Activated CD4-positive, alpha-beta T cell treated with anti-CD3 and anti-CD28 coated beads for 48 hours (primary cell): ENCODE results near the gene ARHGAP24.
"Not testable (repeated sequence)": the region's sequence is repeated elsewhere in the genome, so short reads cannot be mapped to it uniquely, and the experiment has no call there.

Experiments used
- DNase-seq: peaks from one replicate; pipeline ENCODE4 v3.0.0-alpha.2; 2020

The ARHGAP24 gene

GRCh38 chr4:85867271-85867670 lies 392.3 kb downstream of the ARHGAP24 start:
- DNase-seq = no peak

GRCh38 chr4:85869181-85869580 lies 394.2 kb downstream of the ARHGAP24 start:
- no peak for DNase-seq

DNA sequence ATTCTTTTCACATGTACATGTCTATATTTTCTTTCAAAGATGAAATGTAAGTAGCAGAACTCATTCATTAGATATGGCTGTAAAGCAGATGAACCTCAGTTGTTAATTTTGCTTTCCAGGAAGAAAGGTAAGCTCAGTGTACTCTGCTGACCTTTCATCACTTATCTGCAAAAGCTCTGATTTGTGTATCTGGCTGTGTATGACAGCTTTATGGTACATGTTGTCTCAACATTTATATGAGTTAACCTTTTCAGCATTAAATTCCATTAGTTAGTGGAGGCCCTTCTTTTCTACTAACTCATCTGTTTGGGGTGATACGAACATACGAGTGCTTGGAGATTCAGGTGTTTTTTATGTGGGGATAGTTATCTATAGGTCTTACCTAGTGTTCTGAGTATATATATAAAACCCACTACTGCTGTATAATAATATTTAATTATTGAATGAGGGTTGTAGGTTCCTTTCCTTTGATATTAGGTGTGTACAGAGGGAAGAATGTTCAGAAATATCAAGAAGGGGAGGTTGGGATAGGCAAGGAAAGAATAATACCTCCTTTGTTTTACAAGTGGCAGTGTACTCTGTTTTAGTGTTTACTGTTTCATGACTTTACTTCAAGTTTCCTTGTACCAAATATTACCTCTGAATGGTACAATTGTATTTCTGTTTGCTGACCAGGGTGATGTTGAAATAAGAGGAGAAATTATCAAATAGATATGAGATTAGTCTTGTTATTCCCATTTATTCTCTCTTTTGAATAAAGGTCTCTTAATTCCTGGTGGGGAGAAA lies 395.5 kb downstream of the ARHGAP24 start:
- DNase-seq = no peak

DNA sequence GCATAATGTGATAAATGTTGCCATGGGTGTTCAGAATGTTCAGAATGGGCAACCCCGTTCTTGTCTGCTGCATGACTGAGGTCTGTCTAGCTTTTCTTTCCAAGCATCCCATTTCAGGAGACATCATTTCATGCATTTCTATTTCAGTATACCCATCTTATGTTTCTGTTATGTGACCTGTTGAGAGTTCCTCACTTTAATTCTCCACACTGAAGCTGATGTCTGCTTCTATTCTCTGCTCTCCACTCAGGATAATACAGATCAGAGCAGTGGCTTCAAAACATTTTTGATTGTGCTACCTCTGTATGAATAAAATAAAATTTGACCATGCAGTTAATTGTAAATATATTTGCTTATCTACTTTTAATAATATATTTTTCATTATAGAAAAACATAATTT lies 398.6 kb downstream of the ARHGAP24 start:
- DNase-seq = no peak

DNA sequence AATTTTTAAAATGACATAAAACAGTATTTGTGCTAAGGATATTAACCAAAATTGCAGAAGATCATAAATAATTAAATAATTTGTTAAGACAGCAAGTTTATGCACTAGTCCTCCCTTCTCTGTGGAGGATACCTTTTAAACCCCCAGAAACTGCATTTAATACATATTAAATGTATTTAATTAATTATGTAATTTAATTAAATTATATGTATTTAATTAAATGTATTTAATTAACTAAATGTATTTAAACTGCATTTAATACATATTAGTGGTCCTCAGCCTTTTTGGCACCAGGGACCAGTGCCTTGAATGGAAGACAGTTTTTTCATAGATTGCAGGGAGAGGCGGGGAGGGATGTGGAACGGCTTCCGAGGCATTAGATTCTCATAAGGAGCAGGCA lies 404.6 kb downstream of the ARHGAP24 start:
- no peak for DNase-seq

- no peak for DNase-seq
Observed at GRCh38 chr4:85883180-85883579, 408.2 kb downstream of the ARHGAP24 start.

DNA sequence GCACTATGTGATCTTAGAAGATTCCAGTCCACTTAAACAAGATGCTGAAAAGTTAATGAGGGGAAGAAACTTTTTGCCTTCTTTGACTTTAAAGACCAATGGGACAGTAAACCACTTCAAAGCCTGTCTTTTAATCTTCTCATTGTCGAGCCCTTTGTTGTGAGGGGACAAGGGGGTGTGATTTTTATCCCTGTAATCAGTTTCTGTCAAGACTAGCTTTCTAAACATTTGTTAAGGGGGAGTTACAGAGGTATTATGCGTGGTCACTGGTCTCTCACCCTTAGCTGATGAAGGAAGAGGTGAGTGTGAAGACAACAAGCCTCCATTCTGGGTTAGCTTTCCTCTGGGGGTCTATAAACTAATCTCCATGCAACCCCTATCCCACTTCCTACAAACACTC lies 409.3 kb downstream of the ARHGAP24 start:
- DNase-seq = no peak

GRCh38 chr4:85886665-85887064 lies 411.7 kb downstream of the ARHGAP24 start:
- DNase-seq = no peak

DNA sequence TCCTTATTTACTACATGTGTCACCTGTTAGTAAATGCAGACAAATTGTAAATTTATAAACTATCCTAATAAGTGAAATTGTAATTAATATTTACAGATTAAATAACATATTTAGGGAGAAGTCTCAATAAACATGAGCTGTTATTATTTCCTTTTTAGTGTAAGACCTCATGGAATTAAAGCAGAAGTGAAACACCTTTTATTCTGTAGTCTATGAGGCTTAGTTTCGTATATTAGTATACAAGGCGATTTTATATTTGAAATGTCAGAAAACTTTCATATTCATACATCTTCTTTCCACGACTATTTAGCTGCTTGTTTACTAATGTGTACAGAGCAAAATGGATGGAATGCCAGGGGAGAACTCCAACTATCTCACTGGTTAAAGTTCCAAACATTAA lies 414.4 kb downstream of the ARHGAP24 start:
- DNase-seq = no peak

DNA sequence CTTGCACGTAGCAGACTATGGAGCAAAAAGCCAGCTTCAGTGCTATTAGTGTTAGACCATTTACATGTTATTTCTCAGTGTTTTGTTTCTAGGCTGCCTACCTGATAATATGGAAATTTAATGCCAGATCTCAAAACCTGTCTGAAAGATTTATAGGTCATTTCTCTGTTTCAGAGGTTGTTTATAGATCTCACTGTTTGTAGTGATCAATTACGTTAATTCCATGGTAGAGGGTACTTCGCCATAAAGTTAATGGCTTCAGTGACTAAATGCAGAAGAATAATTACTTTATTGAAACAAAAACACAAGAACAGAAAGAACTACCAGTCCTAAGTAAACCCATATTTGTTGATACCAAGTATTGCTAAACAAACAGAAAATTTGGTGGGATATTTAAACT lies 420.8 kb downstream of the ARHGAP24 start:
- no peak for DNase-seq

GRCh38 chr4:85898231-85898630 lies 423.3 kb downstream of the ARHGAP24 start:
- DNase-seq = no peak

DNA sequence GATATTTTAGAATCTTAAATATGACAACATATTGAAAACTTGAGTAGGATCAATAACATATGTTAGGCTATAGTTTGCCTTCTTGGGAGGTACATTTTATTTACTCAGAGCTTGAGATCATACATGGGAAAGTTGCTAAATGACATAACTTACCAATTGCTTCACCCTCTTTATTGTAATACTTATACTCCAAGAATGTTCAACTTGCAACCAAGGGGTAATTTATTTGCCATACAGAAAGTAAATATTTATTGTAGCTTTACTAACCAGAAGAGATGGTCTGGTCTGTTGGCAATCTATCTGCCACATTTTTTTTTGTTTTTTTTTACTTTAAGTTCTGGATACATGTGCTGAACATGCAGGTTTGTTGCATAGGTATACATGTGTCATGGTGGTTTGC lies 426.6 kb downstream of the ARHGAP24 start:
- no peak for DNase-seq

DNA sequence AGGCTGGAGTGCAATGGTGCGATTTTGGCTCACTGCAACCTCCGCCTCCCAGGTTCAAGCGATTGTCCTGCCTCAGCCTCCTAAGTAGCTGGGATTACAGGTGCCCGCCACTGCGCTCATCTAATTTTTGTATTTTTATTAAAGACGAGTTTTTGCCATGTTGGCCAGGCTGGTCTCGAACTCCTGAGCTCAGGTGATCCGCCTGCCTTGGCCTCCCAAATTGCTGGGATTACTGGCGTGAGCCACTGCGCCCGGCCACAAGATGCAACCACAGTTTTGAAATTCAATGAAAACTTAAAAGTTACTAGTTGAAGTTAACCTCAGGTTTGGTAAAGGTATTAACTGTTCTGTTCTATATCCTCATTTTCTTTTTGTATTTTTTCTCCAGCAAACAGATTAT lies 427.7 kb downstream of the ARHGAP24 start:
- not testable (repeated sequence) for DNase-seq

GRCh38 chr4:85905761-85906160 lies 430.8 kb downstream of the ARHGAP24 start:
- DNase-seq = no peak

DNA sequence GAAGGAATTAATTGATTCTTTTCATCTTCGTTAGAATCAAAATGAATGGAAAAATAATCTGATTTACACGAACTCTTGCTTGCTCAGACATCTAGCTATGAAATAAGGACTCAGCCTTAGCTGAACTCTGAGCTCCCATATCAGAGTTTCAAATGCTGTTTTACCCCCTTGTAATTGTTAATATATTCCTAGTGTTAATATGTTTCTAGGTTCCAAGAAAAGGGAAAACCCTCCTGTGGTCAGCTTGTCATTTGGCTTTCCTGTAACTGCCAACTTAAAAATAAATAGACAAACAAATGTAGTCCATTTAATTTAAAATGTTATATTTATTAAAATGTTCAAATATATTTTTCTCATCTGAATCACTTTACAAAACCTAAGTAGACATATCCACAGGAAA lies 432.1 kb downstream of the ARHGAP24 start:
- no peak for DNase-seq

DNA sequence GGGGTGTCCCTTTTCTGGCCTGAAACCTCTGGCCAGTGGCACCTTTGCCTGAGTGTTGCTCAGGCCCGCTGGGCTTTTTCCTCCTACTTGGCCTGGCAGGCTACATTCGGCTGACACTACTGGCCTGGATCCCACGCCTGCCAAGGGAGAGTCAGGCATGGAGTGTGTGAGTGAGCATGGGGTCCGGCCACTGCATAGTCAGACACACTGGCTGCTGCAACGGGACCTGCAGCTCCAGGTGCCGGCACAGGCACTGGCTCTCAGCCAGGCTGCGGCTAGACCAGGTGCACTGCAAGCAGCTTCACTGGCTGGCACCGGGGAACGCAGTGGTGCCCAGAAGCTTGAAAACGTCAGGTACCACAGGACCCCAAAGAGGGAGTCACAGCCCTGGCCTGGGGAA lies 434.9 kb downstream of the ARHGAP24 start:
- no peak for DNase-seq

DNA sequence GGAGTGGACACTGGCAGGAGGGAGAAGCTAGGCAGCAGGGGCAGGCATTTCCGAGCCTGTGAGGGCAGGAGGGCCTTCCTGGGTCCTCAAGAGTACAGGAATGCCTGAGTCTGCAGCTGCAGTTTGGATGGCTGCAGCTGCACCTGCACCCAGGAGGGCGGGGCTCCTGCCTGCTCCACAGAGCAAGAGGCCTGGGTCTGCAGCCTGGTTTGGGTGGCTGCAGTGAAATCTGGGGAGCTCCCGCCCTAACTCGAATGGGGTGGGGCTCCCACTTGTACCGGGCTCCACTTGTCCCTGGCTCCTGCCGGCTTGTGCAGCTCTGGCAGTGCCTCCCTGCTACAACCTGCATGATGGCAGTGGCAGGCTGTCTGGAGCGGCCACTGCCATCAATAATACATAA lies 436.0 kb downstream of the ARHGAP24 start:
- no peak for DNase-seq

- no peak for DNase-seq
Observed at GRCh38 chr4:85913931-85914694, 439.2 kb downstream of the ARHGAP24 start.

GRCh38 chr4:85915570-85915969 lies 440.6 kb downstream of the ARHGAP24 start:
- DNase-seq = not testable (repeated sequence)

DNA sequence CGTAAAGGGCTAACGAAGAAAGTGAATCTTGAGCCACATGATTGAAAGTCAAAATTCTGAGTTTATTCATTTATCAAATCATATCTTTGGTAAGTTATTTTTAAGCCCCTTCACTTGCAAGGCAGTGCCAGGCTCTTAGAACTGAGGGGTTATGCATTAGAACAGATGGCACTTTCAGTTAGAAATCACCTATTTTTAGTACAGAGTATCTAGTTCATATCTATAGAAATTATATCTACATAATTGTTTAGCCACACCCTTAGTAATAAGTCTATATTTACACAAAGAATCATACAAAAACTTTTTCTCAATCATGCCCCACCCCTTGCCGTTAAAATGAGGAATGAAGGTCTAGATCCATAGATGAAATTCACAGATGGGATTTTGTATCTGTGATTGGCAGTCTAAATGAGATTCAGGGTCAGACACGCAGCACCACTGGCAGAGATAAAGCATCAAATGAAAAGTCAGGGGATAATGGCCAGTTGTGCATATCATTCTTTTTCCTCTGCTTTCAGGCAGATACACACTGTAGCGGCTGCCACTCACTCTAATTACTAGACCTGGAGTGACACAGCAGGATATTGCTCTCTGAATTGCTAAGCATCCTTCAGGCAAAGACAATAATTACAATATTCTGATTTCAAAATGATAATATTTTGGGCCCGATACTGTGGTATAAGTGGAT lies 444.4 kb downstream of the ARHGAP24 start:
- no peak for DNase-seq

DNA sequence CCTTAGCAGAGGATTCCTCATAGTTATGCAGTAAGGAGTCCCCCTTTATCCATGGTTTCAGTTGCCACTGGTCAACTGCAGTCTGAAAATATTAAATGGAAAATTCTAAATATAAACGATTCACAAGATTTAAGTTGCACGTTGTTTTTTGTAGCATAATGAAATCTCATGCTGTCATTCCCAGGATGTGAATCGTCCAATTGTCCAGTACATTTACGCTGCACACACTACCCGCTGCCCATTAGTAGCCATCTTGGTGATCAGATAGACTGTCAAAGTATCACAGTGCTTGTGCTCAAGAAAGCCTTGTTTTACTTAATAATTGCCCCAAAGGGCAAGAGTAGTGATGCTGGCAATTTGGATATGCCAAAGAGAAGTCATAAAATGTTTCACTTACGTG lies 450.1 kb downstream of the ARHGAP24 start:
- no peak for DNase-seq

DNA sequence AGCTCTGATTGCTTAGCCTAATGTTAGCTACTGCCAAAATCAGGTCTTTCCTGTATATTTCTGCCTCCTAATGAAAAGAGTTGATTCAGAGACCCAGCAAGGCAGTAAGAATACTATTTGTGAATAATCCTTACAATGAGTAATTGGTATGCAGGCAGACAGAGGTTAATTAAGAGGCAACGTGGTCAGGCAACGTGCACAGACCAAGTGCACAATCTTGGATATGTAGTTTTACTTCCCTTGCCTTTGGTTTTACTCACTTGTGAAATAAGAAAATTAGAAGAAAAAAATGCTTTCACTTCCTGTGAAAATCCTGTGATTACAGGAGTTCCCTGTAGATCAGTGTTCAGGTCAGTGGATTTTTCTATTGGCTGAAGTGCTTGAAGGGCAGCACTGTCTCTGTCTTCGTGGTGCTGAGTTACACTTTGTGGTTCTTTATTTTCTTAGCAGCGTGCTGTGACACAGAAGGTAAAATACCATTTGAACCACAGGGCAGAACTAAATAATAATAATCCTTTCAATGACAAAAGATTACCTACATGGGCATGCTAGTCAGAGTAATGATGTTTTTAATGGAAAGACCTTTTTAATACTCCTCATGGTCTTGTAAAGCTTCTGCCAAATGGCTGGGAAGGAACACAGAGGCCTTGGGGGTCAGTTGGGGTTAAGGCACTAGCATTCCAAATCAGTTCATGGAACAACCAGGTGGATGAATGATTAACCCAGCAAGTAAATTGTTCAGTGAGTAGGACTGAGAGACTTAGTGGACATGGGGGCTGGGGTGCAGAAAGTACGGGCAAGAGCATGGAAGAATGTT lies 454.0 kb downstream of the ARHGAP24 start:
- DNase-seq = no peak
